ENCODE results near the gene IKBKE. TPM values are rescaled to one million over a fixed set of nuclear protein-coding genes. Genes with fewer than 3 reads are reported as not detected.

IKBKE gene
- total RNA-seq, 4 donors from 2014 or later = 4.3 to 8.2 (median 5.6) TPM

DNA sequence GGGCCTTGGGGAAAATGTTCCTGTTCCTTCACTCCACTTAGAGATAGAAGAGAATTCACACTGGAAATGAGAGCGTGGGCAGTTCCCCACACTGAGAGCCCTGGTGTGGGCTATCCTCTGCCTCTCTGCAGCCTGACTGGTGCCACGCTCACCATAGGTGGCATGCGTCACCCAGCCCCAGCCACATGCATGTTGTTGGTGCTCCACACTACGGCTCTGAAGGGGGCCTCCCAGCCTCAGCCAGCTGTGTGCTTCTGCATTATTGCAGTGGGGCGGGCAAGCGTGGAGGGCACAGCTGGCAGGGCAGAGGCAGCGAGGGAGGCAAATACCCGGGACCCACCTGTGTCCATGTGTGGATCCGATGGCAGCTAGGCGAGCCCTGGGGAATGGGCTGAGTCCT is 22.3 kb downstream of the IKBKE start:
- TF ChIP-seq, protein P1, sequence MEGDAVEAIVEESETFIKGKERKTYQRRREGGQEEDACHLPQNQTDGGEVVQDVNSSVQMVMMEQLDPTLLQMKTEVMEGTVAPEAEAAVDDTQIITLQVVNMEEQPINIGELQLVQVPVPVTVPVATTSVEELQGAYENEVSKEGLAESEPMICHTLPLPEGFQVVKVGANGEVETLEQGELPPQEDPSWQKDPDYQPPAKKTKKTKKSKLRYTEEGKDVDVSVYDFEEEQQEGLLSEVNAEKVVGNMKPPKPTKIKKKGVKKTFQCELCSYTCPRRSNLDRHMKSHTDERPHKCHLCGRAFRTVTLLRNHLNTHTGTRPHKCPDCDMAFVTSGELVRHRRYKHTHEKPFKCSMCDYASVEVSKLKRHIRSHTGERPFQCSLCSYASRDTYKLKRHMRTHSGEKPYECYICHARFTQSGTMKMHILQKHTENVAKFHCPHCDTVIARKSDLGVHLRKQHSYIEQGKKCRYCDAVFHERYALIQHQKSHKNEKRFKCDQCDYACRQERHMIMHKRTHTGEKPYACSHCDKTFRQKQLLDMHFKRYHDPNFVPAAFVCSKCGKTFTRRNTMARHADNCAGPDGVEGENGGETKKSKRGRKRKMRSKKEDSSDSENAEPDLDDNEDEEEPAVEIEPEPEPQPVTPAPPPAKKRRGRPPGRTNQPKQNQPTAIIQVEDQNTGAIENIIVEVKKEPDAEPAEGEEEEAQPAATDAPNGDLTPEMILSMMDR (IDR thresholded peaks at IDR 0.05) = no peak
- DNase-seq (ENCODE audit: low spot score) (no peak), ATAC-seq (ENCODE audit: low FRiP score) (no peak)

DNA sequence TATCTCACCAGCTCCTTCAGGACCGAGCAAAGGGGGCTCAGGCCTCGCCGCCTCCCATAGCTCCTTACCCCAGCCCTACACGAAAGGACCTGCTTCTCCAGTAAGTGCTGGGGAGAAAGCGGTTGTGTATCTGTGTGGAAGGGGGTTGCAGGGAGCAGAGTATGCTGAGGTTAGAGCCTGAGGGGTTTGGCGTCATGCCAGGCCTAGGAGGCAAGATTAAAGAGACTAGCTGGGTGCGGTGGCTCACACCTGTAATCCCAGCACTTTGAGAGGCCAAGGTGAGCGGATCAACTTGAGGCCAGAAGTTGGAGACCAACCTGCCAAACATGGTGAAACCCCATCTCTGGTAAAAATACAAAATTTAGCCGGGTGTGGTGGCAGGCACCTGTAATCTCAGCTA is 23.0 kb downstream of the IKBKE start:
- TF ChIP-seq, protein P1 (IDR thresholded peaks at IDR 0.05) = no peak
- DNase-seq (ENCODE audit: low spot score) (no peak), ATAC-seq (ENCODE audit: low FRiP score) (no peak)

GRCh38 chr1:206495011-206495461 is 24.8 kb downstream of the IKBKE start:
- ATAC-seq (ENCODE audit: low FRiP score) (no peak), DNase-seq (ENCODE audit: low spot score) (no peak)
- TF ChIP-seq, protein P1 (IDR thresholded peaks at IDR 0.05) = no peak

- ATAC-seq (ENCODE audit: low FRiP score) (no peak), DNase-seq (ENCODE audit: low spot score) (no peak)
- TF ChIP-seq, protein P1 (IDR thresholded peaks at IDR 0.05) = no peak
These were observed 25.3 kb downstream of the IKBKE start for GRCh38 chr1:206495493-206496046.

DNA sequence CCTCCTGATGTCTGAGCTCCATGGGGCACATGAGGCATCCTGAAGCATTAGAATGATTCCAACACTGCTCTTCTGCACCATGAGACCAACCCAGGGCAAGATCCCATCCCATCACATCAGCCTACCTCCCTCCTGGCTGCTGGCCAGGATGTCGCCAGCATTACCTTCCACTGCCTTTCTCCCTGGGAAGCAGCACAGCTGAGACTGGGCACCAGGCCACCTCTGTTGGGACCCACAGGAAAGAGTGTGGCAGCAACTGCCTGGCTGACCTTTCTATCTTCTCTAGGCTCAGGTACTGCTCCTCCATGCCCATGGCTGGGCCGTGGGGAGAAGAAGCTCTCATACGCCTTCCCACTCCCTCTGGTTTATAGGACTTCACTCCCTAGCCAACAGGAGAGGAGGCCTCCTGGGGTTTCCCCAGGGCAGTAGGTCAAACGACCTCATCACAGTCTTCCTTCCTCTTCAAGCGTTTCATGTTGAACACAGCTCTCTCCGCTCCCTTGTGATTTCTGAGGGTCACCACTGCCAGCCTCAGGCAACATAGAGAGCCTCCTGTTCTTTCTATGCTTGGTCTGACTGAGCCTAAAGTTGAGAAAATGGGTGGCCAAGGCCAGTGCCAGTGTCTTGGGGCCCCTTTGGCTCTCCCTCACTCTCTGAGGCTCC is 26.0 kb downstream of the IKBKE start:
- peak; percentile 11 for ATAC-seq (ENCODE audit: low FRiP score)
- TF ChIP-seq, protein P1 (IDR thresholded peaks at IDR 0.05) = no peak
- no peak for DNase-seq (ENCODE audit: low spot score)

DNA sequence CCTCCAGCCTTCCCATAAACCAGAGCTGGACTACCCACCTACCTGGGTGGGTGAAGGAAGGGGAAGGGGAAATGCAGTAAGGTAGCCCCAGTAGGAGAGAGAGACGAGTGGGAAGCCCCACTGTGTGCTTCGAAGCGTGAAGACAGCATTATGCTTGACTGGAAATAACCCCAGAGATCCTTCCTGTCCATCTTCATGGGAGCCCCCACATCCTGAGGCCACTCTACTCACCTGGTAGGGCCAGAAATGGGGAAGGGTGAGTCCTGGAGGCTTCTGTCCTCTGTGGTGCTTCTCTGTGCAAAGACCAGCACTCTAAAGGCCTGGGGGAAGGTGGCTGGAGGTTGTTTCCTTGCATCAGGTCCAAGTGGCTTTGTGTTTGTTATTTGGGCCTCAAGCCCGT is 27.1 kb downstream of the IKBKE start:
- DNase-seq (ENCODE audit: low spot score) = no peak
- ATAC-seq (ENCODE audit: low FRiP score) = no peak
- TF ChIP-seq, protein P1 (IDR thresholded peaks at IDR 0.05) = no peak

GRCh38 chr1:206497774-206498173 is 27.5 kb downstream of the IKBKE start:
- TF ChIP-seq, protein P1 (IDR thresholded peaks at IDR 0.05) = no peak
- DNase-seq (ENCODE audit: low spot score) (no peak), ATAC-seq (ENCODE audit: low FRiP score) (no peak)
